GM21447 (cell line): Measurements from ENCODE around the gene DNTT.
A peak's percentile ranks its signal among the peaks of the same experiment; 100 is the strongest.
"Not testable (repeated sequence)": the region's sequence is repeated elsewhere in the genome, so short reads cannot be mapped to it uniquely, and the experiment has no call there.

Source experiments
- ATAC-seq: cut with Tn5 transposase; IDR thresholded peaks from one replicate; pipeline ENCODE4 v1.9.1; 2021; ENCODE audit not compliant: unreplicated experiment

Gene DNTT

GRCh38 chr10:96306516-96306915 is 2.3 kb downstream of the DNTT start:
- ATAC-seq, result no peak

- not testable (repeated sequence) for ATAC-seq
Measured at GRCh38 chr10:96308854-96309253, 4.6 kb downstream of the DNTT start.

GRCh38 chr10:96309628-96310320 is 5.5 kb downstream of the DNTT start:
- ATAC-seq, result no peak

DNA sequence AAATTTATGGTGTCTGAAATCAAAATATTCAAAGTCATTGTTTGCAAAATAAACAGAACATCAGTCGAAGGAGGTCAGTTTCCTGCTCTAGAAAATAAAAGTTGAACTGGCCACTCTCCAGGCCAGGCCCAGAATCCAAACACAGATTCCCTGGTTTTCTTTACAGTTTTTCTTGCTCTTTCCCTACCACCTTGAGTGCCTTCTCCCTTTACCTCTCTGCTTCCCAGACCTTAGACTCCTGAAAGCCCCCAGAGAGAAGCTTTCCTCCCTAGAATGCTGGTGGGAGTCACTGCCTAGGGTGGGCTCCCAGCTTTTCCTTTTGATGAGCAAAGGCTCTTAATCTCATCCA is 6.1 kb downstream of the DNTT start:
- no peak for ATAC-seq

DNA sequence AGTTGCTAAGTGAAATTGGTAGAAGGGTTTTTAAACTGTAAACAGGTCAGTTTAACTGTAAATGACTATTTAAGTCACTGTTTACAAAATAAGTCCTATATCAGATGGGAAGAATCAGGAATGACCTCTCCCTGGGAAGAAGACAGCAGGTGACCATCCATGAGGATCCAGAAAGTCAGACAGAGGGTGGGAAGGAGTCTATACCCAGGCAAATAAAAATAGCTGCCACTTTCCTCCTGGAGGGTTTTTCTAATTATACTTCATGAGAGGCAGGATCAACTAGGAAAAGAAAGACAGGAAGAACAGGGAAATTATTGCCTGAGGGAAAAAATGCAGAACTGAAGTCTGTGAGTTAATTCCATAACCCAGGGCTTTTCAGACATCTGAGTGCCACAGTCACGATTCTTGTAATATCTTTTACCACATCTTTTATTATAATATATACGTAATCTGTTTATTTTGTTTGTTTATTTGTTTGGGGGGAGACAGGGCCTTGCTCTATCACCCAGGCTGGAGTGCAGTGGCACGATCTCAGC is 7.0 kb downstream of the DNTT start:
- no peak for ATAC-seq

- no peak for ATAC-seq
Measured at GRCh38 chr10:96313344-96313743, 9.1 kb downstream of the DNTT start.

- ATAC-seq, result no peak
Measured at GRCh38 chr10:96317067-96317833, 13.0 kb downstream of the DNTT start.

- ATAC-seq, result no peak
Measured at GRCh38 chr10:96319754-96320474, 15.7 kb downstream of the DNTT start.

- no peak for ATAC-seq
Measured at GRCh38 chr10:96321822-96322221, 17.6 kb downstream of the DNTT start.

DNA sequence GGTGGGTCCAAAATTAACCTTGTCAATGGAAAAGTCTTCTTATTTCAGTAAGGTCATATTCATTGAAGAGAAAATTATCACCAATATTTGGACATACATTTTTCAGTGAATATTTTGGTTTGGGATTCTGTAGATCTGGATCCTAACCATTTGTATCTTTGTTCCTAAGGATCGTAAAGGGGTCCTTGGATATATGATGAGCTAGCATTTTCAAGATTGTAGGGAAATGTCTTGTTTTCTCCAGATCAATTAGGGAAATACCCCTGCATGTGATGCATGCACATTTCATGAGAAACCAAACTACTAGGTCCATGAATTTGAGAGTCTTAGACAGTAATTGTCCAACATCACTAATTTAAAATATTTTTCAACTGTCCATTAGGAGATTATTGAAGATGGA is 18.0 kb downstream of the DNTT start:
- no peak for ATAC-seq

DNA sequence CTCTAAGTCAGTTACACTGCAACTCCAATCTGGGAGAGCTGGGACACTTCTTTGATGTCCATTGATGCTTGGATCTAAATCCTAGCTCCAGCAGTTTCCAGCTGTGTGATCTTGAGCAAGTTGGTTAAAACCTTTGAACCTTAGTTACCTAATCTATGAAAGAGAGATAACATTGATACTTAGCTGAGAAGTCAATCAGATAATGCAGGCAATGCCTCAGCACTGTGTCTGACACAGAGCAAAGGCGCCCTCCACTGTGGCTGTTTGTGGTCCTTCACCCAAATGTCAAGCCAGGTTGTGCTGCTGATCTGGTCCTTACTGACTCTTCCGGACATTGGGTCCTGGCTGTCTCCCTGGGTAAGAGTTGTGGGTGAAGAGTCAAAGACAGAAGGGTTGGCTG is 20.2 kb downstream of the DNTT start:
- no peak for ATAC-seq

GRCh38 chr10:96325719-96326373 is 21.6 kb downstream of the DNTT start:
- peak; percentile 98 for ATAC-seq

- ATAC-seq, result no peak
Measured at GRCh38 chr10:96327462-96327861, 23.2 kb downstream of the DNTT start.

GRCh38 chr10:96333101-96333500 is 28.9 kb downstream of the DNTT start:
- no peak for ATAC-seq

- ATAC-seq, result no peak
Measured at GRCh38 chr10:96334616-96335526, 30.6 kb downstream of the DNTT start.

- ATAC-seq, result no peak
Measured at GRCh38 chr10:96337106-96337505, 32.9 kb downstream of the DNTT start.

- no peak for ATAC-seq
Measured at GRCh38 chr10:96338279-96338925, 34.2 kb downstream of the DNTT start.

DNA sequence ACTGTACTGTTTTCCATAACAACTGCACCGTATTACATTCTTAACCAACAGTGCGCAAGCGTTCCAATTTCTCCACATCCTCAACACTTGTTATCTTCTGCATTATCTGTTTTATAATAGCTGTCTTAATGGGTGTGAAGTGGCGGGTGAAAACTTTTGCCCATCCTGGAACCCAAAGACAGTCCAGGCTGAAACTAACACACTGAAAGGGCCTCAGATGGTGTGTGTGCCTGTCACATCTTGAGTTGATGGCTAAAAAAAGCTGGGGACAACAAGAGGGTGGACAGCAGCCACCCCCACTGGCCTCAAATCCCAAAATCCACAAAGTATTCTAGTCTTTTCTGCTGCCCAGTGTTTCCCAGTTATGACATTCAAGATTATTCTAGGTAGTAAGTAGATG is 35.1 kb downstream of the DNTT start:
- ATAC-seq, result no peak

GRCh38 chr10:96339956-96340904 is 36.0 kb downstream of the DNTT start:
- no peak for ATAC-seq
